VCaP (cell line): ENCODE measurements around the gene ZBTB8A.
"Not testable (repeated sequence)": the region's sequence is repeated elsewhere in the genome, so short reads cannot be mapped to it uniquely, and the experiment has no call there.

Experiments used
- H3K27ac ChIP-seq: fragments of 450-650 bp; 2 replicates; pipeline ENCODE4 v1.5.1; 2017
- TF ChIP-seq, protein P1 (sequence below): fragments of 450-650 bp; conservative IDR thresholded peaks from 2 replicates; pipeline ENCODE4 v1.5.1; 2017; ENCODE audit warnings: mild to moderate bottlenecking, moderate library complexity

Gene ZBTB8A

DNA sequence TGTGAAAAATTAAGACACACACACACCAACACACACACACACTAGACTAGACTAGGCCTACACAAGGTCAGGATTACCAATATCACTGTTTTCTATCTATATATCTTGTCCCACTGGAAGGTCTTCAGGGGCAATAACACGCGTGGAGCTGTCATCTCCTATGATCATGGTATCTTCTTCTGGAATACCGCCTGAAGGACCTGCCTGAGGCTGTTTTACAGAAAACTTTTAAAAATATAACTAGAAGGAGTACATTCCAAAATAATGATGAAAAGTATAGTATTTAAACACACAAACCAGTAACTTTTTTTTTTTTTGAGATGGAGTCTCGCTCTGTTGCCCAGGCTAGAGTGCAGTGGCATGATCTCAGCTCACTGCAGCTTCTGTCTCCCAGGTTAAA is 20.3 kb upstream of the ZBTB8A start:
- H3K27ac ChIP-seq = no peak overlapping the region
- TF ChIP-seq, protein P1, sequence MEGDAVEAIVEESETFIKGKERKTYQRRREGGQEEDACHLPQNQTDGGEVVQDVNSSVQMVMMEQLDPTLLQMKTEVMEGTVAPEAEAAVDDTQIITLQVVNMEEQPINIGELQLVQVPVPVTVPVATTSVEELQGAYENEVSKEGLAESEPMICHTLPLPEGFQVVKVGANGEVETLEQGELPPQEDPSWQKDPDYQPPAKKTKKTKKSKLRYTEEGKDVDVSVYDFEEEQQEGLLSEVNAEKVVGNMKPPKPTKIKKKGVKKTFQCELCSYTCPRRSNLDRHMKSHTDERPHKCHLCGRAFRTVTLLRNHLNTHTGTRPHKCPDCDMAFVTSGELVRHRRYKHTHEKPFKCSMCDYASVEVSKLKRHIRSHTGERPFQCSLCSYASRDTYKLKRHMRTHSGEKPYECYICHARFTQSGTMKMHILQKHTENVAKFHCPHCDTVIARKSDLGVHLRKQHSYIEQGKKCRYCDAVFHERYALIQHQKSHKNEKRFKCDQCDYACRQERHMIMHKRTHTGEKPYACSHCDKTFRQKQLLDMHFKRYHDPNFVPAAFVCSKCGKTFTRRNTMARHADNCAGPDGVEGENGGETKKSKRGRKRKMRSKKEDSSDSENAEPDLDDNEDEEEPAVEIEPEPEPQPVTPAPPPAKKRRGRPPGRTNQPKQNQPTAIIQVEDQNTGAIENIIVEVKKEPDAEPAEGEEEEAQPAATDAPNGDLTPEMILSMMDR = no peak

DNA sequence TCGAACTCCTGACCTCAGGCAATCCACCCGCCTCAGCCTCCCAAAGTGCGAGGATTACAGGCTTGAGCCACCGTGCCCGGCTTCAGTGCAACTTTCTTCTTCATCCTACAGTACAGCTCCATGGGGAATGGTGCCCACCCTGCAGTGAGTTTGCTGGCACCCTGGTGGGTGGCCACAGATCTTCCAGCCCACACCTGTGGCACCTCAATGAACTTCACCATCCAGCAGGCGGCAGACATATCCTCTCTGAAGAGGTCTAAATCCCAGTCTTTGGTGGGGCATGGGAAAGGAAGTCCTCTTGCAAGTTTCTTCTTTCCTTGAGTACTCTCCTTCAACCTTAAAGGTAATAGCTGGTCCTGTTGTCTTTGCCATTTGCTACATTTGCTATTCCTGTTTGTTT is 18.1 kb upstream of the ZBTB8A start:
- TF ChIP-seq, protein P1 = no peak
- no peak overlapping the region for H3K27ac ChIP-seq

DNA sequence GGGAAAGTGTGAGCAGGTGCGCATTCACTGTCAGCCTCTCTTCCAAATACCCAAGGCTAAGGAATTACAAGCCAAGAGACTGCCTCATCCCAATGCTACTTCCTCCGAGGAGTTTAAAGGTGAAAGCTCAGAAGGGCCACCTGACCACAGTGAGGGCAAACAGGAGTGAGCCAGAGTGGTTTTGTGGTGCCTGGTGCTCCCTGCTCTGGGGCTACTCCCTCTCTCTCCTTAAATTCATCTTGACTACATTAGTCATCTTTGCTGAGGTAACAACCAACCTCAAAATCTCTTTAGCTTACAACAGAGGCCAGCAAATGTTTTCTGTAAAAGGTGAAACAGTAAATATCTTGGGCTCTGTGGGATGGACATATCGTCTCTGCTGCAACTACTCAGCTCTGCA is 14.2 kb upstream of the ZBTB8A start:
- TF ChIP-seq, protein P1 = no peak
- no peak overlapping the region for H3K27ac ChIP-seq

DNA sequence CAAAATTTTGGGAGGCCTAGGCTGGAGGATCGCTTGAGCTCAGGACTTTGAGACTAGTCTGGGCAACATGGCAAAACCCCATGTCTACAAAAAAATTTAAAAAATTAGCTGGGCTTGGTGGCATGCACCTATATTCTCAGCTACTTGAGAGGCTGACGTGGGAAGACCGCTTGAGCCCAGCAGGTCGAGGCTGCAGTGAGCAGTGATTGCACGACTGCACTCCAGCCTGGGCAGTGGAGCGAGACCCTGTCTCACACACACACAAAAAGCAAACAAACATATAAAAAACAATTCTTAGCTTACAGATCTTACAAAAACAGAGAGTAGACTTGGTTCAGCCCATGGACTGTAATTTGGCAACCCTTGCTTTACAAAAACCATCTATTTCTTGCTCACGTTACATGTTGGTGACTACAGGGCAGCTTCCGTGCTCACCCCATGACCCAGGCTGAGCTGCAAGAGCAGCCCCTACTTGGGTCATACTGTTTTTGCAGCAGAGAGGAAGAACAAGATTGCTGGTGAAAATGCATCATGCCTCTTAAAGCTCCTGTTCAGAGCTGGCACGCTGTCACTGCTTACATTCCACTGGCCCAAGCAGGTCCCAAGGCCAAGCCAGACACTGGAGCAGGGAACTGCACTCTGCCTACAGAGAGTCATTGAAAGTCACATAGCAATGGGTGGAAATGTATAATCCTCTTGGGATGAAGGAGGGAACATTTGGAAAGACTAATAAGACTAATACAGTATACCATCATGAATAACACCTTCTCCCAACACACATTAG is 13.4 kb upstream of the ZBTB8A start:
- TF ChIP-seq, protein P1 = no peak
- no peak overlapping the region for H3K27ac ChIP-seq

DNA sequence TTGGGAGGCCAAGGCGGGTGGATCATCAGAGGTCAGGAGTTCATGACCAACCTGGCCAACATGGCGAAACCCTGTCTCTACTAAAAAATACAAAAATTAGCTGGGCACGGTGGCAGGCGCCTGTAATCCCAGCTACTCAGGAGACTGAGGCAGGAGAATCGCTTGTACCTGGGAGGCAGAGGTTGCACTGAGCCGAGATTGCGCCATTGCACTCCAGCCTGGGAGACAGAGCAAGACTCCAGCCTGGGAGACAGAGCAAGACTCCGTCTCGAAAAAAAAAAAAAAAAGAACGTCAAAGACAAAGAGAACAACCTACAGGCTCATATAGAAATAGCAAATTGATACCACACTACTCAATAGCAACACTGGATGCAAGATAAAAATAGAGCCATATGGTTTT is 10.7 kb upstream of the ZBTB8A start:
- not testable (repeated sequence) for H3K27ac ChIP-seq

DNA sequence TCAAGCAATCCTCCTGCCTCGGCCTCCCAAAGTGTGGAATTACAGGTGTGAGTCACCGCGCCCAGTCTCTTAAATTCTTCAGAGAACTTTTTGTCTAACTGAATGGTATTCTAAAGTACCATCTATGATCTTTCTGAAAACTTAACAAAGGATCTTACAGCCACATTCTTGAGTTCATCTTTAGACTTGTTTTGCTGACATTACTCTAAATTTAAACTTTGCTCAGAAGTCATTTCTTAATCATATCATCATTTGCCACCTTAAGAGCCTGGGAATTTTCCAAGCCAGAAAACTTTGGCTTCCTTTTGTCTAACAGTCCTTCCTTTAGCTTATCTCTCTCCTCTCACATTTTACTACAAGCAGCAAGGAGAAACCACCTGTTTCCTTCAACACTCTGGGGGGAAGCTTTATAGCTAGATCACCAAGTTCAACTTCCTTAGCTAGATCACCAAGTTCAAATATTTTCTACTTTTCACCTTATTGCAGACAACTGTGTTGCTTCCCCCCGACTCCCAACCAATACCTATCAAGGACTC is 5.4 kb upstream of the ZBTB8A start:
- no peak overlapping the region for H3K27ac ChIP-seq
- TF ChIP-seq, protein P1 = no peak

DNA sequence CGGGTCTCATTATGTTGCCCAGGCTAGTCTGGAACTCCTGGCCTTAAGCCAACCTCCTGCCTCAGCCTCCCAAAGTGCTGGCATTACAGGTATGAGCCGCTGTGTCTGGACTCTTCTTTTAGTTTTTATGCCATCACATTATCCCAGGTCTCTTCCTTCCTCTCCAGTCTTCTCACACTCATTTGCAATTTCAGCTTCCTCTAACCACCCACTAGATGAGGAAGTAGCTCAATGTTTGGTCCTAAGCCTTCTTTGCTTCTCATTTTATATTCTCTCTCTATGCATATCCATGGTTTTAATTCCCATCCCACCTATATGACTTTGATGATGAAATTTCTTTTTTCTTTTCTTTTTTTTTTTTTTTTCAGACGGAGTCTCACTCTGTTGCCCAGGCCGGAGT is 3.1 kb upstream of the ZBTB8A start:
- TF ChIP-seq, protein P1 = no peak
- no peak overlapping the region for H3K27ac ChIP-seq

DNA sequence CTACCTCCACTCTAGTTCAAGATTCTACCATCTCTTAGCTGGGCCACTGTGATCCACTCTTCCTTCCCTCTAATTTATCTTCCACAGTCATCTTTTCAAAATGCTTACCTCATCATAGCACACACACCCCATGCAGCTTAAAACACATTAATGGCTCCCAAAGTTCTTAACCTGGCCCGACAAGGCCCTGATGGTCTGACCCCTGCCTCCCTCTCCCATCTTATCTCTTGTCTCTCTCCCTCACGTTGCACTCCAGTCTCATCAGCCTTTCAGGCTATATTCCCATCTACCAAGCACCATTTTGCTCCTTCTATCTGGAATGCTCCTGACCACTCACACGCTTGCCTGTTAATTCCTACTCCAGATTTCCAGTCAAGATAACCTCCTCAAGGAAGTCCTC is 2.5 kb upstream of the ZBTB8A start:
- H3K27ac ChIP-seq = no peak overlapping the region
- TF ChIP-seq, protein P1 = no peak
